GM18502 (cell line): Measurements from ENCODE around the gene OR2V1.
"Not testable (repeated sequence)": the region's sequence is repeated elsewhere in the genome, so short reads cannot be mapped to it uniquely, and the experiment has no call there.

Experiments used
- ATAC-seq: cut with Tn5 transposase; IDR thresholded peaks from one replicate; pipeline ENCODE4 v1.9.1; 2021; ENCODE audit warnings: mild to moderate bottlenecking; ENCODE audit not compliant: unreplicated experiment, poor library complexity

Gene OR2V1

GRCh38 chr5:181105391-181106025 is 25.5 kb downstream of the OR2V1 start:
- ATAC-seq: no peak

- not testable (repeated sequence) for ATAC-seq
Observed at GRCh38 chr5:181104606-181105390, 26.2 kb downstream of the OR2V1 start.

DNA sequence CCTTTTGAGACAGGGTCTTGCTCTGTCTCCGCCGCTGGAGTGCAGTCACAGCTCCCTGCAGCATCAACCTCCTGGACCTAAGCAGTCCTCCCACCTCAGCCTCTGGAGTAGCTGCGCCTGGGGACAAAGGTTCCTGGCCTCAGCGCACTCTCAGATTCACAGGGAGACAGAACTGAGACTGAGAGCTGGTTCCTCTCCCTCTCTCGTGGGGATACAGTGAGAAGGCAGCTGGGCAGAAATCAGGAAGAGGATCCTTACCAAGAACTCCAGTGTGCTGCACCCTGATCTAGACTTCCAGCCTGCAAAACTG is 26.8 kb downstream of the OR2V1 start:
- ATAC-seq: not testable (repeated sequence)

DNA sequence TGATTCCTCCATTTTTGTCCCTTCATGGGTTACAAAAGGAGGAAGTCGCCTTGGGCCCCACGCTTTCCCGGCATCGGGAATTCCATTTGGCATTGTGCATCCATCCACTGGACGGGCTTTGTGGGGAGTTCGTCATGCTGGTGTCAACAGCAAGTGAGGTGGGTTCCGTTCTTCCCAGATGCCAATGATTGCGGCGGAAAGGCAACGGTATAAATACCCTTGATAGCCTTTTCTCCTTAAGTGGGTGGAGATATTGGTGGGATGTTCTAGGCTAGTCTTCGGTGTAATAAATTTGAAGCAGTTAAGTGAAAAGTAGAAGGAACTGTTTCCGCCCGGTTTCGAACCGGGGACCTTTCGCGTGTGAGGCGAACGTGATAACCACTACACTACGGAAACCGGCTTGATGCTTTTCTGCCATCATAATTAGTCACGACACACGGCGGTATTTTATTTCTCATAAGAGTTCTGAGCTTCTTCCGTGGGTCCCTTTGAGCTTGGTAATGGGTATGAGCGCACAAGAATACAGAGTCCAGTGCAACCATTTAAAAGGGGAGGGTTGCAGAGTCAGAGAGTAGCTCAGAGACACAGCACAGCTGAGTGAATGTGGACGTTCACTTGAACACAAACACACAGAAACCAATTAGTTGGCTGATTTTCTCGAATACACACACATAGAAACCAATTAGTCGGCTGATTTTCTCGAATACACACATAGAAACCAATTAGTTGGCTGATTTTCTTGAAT is 28.9 kb downstream of the OR2V1 start:
- ATAC-seq: not testable (repeated sequence)

DNA sequence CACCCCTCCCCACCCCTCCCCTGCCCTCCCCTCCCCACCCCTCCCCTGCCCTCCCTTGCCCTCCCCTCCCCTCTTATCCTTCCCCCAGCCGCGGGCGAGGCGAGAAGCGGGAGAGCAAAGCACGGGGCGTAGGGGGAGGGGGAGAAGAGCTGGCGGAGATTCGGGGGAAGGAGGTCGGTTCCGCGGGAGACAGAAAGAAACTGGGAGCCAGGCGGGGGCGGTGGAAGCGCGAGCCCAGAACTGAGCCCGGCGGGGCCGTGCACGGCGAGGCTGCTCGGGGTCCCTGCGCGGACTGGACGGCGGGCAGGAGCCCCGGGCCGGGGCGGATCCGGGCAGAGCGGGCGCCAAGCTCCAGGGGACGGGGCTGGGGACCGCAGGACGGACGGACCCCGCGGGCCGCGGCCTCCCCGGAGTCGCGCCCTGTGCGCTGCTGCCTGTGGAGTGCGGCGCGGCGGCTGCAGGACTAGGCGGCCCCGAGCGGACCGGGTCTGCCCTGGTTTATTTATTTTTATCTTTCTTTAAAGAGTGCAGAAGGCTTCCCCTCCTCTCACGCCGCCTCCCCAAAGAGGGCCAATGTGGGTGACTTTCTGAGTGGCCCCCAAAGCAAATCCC is 29.8 kb downstream of the OR2V1 start:
- ATAC-seq: not testable (repeated sequence)

- no peak for ATAC-seq
Observed at GRCh38 chr5:181100121-181100875, 30.7 kb downstream of the OR2V1 start.

- no peak for ATAC-seq
Observed at GRCh38 chr5:181099602-181100086, 31.3 kb downstream of the OR2V1 start.

DNA sequence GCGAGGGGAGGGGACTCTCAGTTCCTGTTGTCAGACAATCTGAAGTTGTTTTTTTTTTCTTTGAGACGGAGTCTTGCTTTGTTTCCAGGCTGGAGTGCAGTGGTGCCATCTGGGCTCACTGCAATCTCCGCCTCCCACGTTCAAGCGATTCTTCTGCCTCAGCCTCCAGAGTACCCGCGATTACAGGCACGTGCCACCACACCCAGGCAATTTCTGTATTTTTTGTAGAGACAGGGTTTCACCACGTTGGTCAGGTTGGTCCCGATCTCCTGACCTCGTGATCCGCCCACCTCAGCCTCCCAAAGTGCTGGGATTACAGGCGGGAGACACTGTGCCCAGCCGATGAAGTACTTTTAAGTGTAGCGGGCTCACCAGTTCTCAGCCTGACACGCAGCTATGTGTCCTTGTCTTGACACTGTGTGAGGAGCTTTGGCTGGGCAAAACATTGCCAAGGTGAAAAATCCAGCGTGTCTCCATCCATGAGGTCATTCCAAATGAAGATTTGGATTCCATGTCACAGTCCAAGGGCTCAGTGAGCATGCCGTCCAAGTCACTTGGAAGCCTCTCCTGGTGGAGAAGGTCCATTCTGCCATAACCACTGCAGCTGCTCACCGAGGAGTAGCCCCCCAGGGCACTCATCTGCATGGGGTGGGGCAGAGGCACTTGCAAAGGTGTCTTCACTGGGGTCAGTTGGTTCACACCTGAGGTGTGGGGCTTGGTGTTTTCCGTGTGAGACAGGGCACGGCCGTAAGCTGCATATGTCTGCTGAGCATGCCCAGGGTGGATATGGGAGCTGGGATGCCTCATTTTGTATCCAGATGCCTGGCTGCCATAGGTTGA is 32.0 kb downstream of the OR2V1 start:
- no peak for ATAC-seq

DNA sequence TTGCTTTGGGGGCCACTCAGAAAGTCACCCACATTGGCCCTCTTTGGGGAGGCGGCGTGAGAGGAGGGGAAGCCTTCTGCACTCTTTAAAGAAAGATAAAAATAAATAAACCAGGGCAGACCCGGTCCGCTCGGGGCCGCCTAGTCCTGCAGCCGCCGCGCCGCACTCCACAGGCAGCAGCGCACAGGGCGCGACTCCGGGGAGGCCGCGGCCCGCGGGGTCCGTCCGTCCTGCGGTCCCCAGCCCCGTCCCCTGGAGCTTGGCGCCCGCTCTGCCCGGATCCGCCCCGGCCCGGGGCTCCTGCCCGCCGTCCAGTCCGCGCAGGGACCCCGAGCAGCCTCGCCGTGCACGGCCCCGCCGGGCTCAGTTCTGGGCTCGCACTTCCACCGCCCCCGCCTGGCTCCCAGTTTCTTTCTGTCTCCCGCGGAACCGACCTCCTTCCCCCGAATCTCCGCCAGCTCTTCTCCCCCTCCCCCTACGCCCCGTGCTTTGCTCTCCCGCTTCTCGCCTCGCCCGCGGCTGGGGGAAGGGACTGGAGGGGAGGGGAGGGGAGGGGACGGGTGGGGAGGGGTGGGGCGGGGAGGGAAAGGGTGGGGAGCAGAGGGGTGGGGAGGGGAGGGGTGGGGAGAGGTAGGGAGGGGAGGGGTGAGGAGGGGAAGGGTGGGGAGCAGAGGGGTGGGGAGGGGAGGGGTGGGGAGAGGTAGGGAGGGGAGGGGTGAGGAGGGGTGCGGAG is 33.0 kb downstream of the OR2V1 start:
- not testable (repeated sequence) for ATAC-seq

GRCh38 chr5:181097383-181097753 is 33.6 kb downstream of the OR2V1 start:
- not testable (repeated sequence) for ATAC-seq

DNA sequence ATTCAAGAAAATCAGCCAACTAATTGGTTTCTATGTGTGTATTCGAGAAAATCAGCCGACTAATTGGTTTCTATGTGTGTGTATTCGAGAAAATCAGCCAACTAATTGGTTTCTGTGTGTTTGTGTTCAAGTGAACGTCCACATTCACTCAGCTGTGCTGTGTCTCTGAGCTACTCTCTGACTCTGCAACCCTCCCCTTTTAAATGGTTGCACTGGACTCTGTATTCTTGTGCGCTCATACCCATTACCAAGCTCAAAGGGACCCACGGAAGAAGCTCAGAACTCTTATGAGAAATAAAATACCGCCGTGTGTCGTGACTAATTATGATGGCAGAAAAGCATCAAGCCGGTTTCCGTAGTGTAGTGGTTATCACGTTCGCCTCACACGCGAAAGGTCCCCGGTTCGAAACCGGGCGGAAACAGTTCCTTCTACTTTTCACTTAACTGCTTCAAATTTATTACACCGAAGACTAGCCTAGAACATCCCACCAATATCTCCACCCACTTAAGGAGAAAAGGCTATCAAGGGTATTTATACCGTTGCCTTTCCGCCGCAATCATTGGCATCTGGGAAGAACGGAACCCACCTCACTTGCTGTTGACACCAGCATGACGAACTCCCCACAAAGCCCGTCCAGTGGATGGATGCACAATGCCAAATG is 34.1 kb downstream of the OR2V1 start:
- not testable (repeated sequence) for ATAC-seq

GRCh38 chr5:181095162-181095561 is 35.8 kb downstream of the OR2V1 start:
- ATAC-seq: not testable (repeated sequence)

DNA sequence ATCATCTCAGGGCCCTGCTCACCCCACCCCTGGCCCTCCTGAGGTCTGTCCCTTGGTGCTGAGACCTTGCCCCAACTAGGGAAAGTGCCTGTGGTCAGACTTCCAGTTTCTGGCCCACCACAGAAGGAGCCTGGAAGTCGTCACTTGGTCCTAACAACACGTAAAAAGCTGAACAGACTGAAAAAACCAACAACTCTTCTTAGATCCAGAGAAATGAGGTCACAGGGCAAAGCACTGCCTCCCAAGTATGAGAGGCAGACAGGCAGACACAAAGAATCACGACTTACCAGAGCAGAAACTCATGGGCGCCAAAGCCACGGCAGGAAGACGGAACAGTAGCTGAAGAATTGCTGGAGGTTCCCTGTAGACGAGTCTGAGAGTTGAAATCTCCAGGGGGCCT is 38.5 kb downstream of the OR2V1 start:
- ATAC-seq: no peak

DNA sequence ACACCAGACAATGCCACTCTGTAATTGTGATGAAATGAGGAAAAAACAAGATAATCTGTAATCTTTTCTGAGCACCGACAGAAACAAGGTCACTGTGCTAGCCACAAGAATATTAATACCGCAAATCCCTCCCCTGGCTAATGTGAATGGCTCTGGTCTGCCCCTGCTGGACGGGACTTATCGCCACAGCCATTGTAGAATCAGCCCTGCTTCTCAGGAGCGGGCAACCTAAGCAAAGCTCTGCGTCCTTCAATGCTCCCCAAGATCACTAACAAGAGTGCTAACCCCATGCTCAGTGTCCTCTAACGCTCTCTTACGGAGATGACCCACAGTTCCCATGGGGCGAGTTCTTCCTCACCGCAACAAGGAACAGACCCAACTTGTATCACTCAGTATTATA is 42.7 kb downstream of the OR2V1 start:
- no peak for ATAC-seq

GRCh38 chr5:181087309-181087708 is 43.7 kb downstream of the OR2V1 start:
- ATAC-seq: no peak

- no peak for ATAC-seq
Observed at GRCh38 chr5:181086884-181087205, 44.1 kb downstream of the OR2V1 start.

DNA sequence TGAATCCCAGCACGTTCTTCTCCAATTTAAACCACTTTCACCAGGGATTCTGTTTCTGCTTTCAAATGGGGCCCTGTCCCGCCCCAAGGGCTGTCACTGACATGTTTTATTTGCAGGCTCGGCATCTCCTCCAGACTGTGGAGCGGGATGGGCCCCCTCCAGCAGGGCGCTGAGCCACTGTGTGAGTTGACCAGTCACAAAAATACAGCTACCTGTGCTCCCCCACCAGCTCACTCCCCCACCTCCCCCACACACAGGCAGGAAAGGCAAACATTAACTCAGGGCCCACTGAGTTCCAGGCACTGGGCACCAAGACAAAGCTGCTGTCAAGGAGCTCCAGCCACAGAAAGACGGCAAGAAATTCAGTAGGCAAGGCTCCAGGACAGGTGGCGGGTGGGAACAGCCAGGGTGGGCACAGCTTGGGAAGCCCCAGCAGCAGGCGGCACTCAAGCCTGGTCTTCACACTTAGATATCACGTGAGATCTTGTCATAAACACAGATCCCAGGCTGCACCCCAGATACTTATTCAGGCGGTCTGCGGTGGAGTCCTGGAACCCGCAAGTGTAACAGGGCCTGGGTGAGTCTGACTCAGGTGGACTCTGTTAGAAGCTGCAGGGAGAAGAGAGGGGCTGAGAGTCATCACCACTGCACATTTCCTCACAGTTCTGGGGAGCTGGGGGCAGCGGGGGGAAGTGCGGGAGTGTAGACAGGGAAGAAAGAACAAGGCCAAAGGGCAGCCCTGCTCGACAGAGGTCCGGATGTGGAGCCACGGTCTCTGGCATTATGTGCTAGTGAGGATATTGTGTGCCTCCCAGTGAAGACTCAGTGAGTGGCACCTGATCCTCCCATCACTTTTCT is 44.7 kb downstream of the OR2V1 start:
- ATAC-seq: no peak
